Hematopoietic multipotent progenitor cell (in vitro differentiated cells): Measurements from ENCODE around the gene MC5R. TPM values are rescaled to one million over a fixed set of nuclear protein-coding genes. Genes with fewer than 3 reads are reported as not detected.
A peak's percentile ranks its signal among the peaks of the same experiment; 100 is the strongest.

Experiments
- DNase-seq, 3 donors: peaks; one replicate each; pipeline ENCODE4 v3.0.0-alpha.2; 2011 to 2015; ENCODE audit warnings: low read depth in 2 of 3, low spot score in 2 of 3
- total RNA-seq: library from RNA; depleted of rRNA; stranded (reverse); fragments of >200 nt; gene quantifications from one replicate; pipeline ENCODE4 v1.2.3, GENCODE V29; 2012

Gene MC5R
- not detected for total RNA-seq

DNA sequence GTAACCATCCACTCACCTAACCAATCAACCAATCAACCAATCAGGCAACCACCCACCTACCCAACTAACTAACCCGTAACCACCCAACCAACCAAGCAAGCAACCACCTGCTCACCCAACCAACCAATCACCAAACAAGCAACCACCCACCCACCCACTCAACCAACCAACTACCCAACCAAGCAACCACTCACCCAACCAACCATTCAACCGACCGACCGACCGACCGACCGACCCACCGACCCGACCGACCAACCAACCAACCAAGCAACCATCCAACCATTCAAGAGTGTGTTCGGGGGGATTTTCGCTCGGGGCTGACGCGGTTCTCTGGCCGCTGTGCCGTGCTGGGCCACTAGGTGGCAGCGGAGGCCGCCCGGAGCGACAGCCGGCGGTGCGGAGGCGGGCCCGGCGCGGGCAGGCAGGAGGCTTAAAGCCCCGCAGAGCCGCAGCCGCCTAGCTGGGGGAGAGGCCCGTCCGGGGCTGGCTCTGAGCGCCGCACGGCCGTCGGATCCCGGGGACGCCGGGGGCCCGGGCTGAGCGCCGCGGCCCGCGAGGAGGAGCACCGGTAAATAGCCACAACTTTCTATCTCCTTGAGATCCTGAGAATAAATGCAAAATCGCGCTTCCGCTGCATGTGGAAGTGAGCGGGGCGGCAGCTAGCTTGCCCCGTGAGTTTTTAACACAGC lies at the start of gene MC5R:
Gene MC5R, plus strand, starts transcription at position 443 of the 689 bp plus-strand sequence. CDS start 1,617 bp downstream, outside the sequence.
- DNase-seq, result peak; percentile 48 to 72 (median 65)

DNA sequence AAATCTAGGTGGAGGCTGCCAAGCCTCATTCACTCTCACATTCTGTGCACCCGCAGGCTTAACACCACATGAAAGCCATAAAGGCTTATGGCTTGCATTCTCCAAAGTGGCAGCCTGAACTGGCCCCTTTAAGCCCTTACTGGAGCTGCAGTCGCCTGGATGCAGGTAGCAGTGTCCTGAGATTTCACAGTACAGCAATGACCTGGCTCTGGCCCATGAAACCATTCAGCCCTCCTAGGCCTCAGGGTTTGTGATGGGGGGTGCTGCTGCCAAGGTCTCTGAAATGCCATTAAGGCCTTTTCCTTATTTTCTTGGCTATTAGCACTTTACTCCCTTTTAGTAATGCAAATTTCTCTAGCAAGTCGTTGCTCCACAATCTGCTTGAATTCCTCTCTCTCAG lies 48.9 kb upstream of the MC5R start:
- DNase-seq, result no peak

DNA sequence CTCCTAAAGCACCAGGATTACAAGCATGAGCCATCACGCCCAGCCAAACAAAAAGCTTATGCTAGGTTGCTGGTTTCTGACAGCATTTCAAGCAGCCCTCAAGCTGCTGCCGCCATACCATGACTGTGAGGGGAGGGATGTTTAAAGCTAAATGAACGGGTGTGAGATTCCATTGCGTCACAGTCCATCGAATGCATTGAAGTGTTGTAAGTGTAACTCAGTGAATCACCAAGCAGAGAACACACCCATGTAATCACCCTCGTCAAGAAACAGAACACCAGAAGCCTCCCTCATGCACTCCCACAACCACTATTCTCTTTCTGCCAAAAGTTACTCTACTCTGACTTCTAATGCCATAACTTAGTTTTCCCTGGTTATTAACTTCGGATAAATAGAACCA lies 32.8 kb upstream of the MC5R start:
- DNase-seq, result no peak

DNA sequence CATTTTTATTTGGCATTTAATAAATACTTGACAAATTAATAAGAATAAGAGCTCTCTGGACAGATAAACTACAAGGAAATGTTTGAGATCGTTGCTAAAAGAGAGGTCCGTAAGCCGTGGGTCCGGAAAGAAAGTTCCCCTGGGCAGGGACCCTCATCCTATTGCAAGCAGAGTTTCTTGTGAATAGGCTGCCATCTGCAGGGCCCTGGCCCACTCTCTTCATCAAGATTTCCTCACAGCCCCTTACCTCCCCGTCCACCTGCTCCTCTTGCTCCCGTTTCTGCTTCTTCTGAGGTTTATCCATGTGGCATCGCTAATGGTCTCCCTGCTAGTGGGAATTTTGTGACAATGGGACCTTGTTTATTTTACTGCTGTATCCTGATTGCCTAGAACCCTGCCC lies 30.1 kb upstream of the MC5R start:
- DNase-seq, result no peak

DNA sequence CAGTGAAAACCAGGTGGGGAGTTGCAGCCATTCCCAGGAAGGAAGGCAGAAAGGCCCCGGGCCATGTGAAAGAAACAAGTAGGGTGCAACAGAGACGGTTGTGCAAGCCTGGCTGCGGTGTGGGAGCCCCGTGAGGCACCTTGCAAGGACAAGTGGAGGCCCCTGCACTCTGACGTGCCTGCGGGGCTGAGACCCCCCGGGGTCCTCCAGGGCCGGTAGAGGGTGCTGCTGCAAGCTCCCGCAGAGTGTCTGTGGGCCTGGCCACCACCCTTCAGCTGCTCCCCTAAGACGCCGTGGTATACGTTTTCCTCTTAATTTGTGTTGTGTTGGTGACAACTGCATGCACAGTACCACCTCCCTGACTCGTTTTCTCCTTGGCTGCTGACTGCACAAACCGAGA lies 27.4 kb upstream of the MC5R start:
- DNase-seq, result no peak

DNA sequence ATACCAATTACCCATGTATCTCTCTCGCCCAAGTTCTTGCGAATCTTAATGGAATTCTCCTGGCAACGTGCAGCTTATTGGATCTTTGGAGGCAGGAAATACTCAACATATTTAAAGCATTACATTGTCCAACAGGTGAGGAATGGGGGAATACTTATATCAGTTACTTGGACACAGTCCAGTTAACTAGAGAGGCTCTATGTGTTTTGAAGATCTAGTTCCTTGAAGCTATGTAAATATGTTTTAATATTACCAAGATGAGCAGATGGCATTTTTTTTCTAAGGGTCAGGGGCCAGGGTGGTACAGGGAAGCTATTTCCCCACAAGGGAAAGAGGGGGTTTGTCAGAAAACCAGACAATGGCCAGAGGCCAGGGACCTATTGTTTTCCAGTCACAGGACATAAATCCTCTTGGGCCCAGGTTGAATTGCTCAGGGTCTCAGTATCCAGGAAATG lies 26.8 kb upstream of the MC5R start:
- no peak for DNase-seq

DNA sequence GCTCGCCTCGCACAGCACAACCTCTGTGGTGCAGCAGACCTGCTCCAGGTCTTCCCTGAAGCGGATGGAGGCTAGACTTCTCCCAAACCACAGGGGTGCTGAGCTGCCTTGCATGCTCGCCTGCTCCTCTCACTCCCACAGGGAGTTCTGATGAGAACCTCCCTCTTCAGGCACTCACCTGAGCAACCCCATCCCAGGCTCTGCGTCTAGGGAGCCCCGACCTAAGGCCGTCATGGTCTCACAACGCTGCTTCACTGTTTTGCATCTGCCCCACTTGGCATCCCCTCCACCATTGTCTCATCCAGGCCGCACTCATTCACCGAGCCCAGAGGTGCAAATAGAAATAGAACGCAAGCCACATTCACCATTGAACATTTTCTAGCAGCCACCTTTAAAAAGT lies 24.6 kb upstream of the MC5R start:
- no peak for DNase-seq

DNA sequence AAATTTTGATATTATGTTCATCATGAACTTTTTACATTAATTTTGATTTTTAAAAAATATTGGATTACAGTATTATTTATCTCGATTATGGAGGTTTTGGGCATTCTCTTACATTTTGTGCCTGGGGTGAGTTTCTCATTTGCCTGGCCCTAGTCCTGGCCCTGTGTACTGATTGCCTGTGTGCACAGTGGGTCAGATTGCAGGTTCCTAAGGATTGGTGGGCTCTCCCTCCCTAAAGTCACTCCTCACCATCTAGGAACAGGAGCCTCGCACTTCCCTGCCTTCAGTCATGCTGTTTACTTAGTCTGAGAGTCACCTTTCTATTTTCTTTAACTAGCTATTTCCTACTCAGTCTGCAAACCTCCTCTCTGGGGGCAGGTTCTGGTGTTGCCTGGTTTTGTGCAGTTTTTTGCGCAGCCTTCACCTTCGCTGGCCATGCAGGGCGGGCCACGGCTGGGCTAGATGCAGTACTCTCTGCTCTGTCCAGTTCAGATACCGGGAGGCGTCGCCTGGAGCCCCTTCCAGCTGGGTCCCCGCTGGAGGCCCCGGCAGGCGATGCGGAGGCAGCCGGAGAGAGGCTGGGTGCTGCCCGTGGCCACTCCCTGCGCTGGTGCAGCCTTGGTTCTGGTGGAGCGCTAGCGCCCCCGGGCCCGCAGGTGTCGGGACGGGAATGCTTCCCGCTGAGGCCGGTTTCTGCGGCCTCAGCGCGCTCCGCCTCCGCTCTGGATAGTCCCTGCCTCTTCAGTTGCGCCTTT lies 23.3 kb upstream of the MC5R start:
- DNase-seq, result peak in 2 of 3 donors; percentile 45 to 48

DNA sequence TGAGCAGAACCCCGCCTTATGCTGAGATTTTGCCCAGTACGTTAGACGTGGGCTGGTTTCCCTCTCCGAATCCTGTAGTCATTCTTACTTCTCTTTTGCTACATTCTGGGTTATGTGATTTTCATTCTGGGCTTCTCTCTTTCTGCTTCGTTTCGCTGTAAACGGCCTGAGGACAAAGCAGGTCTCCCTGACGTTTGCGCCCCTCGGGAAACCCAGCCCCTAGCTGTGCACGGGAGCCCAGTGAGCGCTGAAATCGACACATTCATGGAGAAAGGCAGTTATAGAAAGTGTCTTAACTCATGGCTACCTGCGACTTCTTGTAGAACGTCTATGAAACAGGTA lies 22.7 kb upstream of the MC5R start:
- DNase-seq, result no peak

DNA sequence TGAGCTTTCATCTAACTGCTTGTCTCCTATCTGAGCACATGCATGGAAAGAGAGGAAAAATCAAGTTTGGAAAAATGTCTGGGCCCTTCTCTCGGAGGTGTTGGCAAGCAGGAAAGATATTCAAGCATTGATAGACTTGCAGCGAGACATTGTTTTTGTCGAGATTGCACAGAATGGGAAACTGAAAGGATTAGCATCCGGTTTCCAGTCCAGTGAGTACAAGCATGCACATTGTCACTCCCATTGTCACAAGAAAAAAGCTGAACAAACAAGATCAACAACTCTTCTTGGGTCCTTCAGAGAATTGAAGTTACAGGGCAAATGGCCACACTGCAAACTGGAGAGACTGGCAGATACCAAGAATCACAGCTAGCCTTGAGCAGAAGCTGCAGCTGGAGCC lies 19.6 kb upstream of the MC5R start:
- DNase-seq, result no peak

DNA sequence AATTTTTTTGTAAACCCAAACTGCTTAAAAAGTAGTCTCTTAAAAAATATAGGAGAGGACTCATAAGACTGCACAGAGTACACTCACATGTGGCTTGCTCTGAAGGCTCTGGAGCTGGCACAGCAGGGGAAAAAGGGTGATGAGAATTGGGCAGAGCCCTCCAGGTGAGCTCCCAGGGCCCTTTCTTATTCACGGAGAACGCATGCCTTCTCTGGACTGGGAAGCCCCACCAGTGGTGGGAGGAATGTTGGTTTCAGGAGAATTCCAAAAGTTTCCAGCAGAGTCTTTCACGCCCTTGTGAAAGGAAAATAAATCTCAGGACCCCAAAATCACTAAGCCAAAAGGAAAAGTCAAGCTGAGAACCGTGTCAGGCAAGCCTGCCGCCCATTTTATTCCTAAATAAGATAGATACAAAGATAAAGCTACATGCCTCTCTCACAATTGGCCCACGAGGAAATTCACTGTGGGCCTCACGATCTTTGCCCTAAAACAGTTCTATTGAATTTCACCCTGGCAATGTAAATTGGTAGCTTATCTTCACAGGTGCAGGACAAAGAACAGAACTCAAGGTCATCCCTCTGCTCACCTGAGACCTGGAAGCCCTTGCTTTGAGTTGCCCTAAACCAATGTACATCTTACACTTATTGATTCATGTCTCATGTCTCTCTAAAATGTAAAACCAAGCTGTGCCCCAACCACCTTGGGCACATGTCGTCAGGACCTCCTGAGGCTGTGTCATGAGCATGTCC lies 15.5 kb upstream of the MC5R start:
- no peak for DNase-seq

DNA sequence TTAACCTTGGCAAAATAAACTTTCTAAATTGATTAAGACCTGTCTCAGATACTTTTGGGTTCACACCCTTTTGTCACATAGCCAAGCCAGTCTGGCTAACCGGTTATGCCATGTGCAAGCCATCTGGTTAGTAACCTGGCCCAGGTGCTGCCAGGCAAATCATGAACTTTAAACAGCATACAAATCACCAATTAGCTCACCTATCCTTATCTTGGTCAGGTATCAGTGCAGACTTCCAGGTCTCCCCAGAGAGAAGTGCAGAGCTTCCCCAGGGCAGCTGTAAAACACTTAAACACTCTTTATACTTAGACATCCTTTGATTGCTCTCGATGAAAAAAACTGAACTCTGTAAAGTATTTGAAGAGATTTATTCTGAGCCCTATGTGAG lies 14.9 kb upstream of the MC5R start:
- no peak for DNase-seq

DNA sequence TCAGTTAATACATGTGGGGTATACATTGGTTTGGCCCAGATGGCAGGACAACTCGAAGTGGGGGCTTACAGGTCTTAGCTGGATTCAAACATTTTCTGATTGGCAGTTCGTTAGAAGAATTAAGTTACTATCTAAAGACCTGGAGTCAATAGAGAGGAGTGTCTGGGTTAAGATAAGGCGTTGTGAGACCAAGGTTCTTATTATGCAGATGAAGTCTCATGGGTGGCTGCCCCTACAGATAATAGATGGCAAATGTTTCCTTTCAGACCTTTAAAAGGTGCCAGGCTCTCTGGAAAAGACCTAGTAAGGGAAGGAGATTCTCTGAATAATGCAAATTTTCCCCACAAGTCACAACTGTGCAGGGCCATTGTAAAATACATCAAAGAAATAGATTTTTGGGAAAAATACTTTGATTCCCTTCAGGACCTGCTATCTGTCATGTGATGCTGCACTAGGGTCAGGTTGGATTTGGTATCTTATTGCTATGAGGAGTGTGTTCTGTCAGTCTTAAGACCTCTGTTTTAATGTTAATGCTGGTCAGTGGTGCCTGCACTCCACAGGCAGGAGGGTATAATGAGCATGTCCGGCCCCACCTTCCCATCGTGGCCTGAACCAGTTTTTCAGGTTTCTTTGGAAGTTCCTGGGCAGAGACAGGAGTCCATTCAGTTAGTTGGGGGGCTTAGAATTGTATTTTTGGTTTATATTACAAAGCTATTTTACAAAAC lies 14.3 kb upstream of the MC5R start:
- DNase-seq, result no peak

DNA sequence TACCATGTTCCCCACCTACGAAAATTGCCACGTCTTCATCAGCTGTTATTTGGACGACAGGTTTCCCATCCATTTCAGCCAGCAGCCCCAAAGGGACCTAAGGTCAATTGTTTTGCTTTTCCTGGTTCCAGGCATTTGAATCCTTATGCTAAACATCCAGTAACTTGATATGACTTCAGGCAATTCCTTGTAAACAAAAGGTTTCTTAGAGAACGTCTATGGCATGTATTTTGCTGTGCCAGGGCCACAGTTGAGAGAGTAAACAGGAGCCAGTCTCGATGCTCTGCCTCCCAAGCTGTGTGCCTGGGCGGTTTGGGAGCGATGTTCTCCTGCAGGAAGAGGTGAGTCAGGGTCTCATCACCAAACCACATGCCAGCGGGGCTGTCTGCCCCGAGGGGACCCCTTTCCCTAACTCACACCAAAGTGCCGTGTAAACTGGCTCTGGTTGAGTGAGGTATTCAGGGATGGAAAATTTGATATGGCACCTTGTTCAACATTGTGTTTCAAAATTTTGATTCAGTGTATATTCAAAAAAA lies 12.9 kb upstream of the MC5R start:
- no peak for DNase-seq

DNA sequence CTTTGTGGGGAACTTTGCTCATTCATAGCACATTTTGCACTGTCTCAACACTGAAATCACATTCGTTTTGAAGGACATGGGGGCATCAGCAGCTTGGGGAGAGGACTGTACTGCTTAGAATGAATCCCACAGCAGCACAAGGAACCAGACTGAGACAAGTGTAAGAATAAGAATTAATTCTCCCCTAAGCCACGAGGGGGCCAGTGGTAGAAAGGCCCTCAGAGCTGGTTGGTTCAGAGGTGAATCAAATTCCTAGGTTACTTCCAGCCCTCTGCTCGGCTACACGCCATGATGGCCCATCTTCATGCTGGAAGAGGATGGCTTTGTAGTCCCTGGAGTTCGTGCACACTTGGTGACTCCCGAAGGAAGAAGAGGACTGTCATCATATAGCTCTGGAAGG lies 12.0 kb upstream of the MC5R start:
- DNase-seq, result peak in 1 of 3 donors; percentile 11

DNA sequence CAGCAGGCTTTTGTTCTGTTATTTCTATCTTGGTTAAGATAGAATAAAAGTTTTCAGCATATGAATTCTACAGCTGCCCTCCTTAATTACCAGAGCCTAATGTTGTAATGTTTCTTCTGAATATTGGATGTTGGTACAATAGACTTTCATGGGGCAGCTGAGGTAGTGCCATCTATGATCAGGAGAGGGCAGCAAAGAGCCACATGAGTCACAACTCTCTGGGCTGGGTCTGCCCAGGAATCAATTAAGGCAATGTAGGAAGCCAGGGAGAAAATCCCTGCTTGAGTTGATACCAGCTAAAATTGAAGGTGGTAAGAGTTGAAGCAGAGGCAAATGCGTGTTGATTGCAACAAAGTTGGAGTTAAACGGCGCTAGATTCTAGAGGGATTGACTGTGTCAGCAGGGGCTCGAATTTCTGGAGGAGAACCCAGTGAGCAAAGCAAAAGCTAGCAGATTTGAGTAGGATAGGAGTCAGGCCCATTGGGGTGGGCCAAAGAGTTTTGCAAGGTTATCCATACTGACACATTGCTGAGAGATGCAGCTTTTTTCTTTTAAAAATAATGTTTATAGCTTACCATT lies 10.6 kb upstream of the MC5R start:
- peak in 2 of 3 donors; percentile 36 to 66 for DNase-seq

DNA sequence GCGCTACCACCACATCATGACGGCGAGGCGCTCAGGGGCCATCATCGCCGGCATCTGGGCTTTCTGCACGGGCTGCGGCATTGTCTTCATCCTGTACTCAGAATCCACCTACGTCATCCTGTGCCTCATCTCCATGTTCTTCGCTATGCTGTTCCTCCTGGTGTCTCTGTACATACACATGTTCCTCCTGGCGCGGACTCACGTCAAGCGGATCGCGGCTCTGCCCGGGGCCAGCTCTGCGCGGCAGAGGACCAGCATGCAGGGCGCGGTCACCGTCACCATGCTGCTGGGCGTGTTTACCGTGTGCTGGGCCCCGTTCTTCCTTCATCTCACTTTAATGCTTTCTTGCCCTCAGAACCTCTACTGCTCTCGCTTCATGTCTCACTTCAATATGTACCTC lies 2.3 kb downstream of the MC5R start:
- DNase-seq, result no peak

DNA sequence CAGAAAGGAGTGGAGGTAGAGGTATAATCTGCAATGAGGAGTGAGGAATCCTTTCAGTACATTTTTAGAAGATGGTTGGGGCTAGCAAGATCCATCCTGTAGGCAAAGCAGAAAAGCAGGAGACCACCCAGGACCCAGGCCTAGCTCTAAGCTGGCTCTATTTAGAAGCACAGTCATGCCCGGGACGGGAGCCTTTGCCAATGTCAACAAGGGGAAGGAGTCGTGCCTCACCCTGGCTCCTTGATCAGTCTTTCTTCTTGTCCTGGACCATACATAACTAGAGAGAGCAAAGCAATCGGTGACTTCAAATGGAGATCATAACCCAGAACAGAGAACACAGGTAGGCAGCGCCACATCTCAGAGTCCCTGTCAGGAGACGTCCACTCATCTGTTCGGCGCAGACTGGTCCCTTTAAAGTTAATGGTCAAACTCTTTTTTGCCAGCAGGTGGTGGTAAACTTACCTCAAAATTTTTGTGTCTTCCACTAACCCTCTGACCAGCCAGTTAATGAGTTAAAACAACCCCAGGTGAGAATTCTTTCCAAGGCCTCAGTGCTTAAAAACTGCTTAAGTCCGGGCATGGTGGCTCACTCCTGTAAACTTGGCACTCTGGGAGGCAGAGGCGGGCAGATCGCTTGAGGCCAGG lies 8.0 kb downstream of the MC5R start:
- DNase-seq, result no peak

DNA sequence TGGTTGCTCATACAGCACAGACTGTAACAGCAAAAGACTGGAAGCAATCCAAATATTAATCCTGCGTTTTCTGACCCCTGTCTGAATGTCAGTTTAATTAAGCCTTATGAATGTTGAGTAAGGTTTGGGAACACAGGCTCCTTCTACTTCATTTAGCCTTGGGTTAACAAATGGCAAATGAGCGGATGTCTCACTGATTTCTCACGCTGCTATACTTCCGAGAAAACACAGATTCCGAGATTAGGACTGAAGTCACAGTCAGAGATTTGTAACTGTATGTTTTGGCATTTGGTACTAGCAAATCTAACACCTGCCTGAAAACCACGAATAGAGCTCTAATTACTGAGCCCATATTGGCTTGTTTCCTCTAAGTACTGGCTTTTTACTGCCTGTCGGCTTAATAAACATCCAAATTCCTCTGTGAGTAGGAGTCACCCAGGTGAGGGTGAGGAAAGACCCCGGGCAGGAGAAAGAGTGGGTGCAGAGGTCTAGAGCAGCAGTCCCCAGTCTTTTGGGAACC lies 10.6 kb downstream of the MC5R start:
- no peak for DNase-seq

DNA sequence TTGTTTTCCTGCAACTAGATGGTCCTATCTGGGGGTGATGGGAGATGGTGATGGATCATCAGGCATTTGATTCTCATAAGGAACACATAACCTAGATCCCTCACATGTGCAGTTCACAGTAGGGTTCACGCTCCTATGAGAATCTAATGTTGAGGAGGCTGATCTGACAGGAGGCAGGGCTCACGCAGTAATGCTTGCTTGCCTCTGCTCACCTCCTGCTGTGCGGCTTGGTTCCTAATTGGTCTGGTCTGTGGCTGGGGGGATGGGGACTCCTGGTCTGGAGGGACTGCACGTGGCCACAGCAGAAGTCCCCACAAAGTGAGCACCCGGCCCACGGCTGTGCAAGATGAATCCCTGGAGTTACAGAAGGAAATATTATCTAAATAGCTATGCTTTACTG lies 11.3 kb downstream of the MC5R start:
- DNase-seq, result no peak
